OCI-LY1 (cell line): ENCODE measurements around the gene BCL2L13.

Experiments used
- H2AFZ ChIP-seq: fragments of 200-600 bp; sonication (generic), shearing (Covaris generic); 2 replicates; pipeline ENCODE4 v1.6.0; 2014; ENCODE audit warnings: antibody characterized with exemption, mild to moderate bottlenecking, low read length
- H3F3A ChIP-seq: fragments of 200-600 bp; sonication (generic), shearing (Covaris generic); 2 replicates; pipeline ENCODE4 v1.6.0; 2014; ENCODE audit warnings: mild to moderate bottlenecking, antibody characterized with exemption, low read length, moderate library complexity; ENCODE audit not compliant: insufficient read depth
- H3K27ac ChIP-seq: fragments of 200-600 bp; sonication (generic); 2 replicates; pipeline ENCODE4 v1.5.1; 2014; ENCODE audit warnings: low read length, mixed run types, mild to moderate bottlenecking, low read depth; ENCODE audit not compliant: poor library complexity, severe bottlenecking
- H3K27me3 ChIP-seq: fragments of 200-600 bp; sonication (generic); 2 replicates; pipeline ENCODE4 v1.6.0; 2014; ENCODE audit warnings: antibody characterized with exemption, mild to moderate bottlenecking, low read length, moderate library complexity; ENCODE audit not compliant: insufficient read depth
- H3K36me3 ChIP-seq: fragments of 200-600 bp; sonication (generic); 2 replicates; pipeline ENCODE4 v1.6.1; 2014; ENCODE audit warnings: mild to moderate bottlenecking, antibody characterized with exemption, low read length, moderate library complexity, mixed read lengths; ENCODE audit not compliant: insufficient read depth
- H3K4me1 ChIP-seq: fragments of 200-600 bp; sonication (generic); 2 replicates; pipeline ENCODE4 v1.5.1; 2014; ENCODE audit warnings: mild to moderate bottlenecking, low read length, moderate library complexity; ENCODE audit not compliant: insufficient read depth, severe bottlenecking
- H3K4me2 ChIP-seq: fragments of 200-600 bp; sonication (generic), shearing (Covaris generic); 2 replicates; pipeline ENCODE4 v1.6.1; 2014; ENCODE audit warnings: low read length
- H3K4me3 ChIP-seq: fragments of 200-600 bp; sonication (generic); 2 replicates; pipeline ENCODE4 v1.5.1; 2014; ENCODE audit warnings: low read length, low read depth, mild to moderate bottlenecking, mixed read lengths; ENCODE audit not compliant: poor library complexity, severe bottlenecking
- H3K79me2 ChIP-seq: fragments of 200-600 bp; shearing (Covaris generic); 2 replicates; pipeline ENCODE4 v1.6.1; 2016; ENCODE audit warnings: mixed run types, low read length, mixed read lengths; ENCODE audit not compliant: insufficient read depth
- H3K9ac ChIP-seq: fragments of 200-600 bp; sonication (generic), shearing (Covaris generic); 2 replicates; pipeline ENCODE4 v1.6.1; 2014; ENCODE audit warnings: mild to moderate bottlenecking, low read length, mixed read lengths
- H3K9me2 ChIP-seq: fragments of 200-600 bp; sonication (generic), shearing (Covaris generic); 2 replicates; pipeline ENCODE4 v1.6.1; 2014; ENCODE audit warnings: low read depth, mild to moderate bottlenecking, low read length, mixed read lengths
- H3K9me3 ChIP-seq: fragments of 200-600 bp; shearing (Covaris generic); 2 replicates; pipeline ENCODE4 v1.6.1; 2014; ENCODE audit warnings: low read length, mixed read lengths
- H4K20me1 ChIP-seq: fragments of 200-600 bp; sonication (generic), shearing (Covaris generic); 2 replicates; pipeline ENCODE4 v1.6.0; 2016; ENCODE audit warnings: mild to moderate bottlenecking, low read length; ENCODE audit not compliant: insufficient read depth
- EZH2 ChIP-seq: fragments of 200-600 bp; sonication (generic), shearing (Covaris generic); IDR thresholded peaks from 2 replicates; pipeline ENCODE4 v1.8.0; 2017; ENCODE audit warnings: borderline replicate concordance, mixed run types, mild to moderate bottlenecking, antibody characterized with exemption, low read length, moderate library complexity, mixed read lengths
- TF ChIP-seq, protein P1 (sequence below): fragments of 200-600 bp; sonication (generic), shearing (Covaris generic); IDR thresholded peaks from 2 replicates; pipeline ENCODE4 v1.5.1; 2017; ENCODE audit warnings: mild to moderate bottlenecking, antibody characterized with exemption, low read length, moderate library complexity, mixed read lengths

BCL2L13 gene

DNA sequence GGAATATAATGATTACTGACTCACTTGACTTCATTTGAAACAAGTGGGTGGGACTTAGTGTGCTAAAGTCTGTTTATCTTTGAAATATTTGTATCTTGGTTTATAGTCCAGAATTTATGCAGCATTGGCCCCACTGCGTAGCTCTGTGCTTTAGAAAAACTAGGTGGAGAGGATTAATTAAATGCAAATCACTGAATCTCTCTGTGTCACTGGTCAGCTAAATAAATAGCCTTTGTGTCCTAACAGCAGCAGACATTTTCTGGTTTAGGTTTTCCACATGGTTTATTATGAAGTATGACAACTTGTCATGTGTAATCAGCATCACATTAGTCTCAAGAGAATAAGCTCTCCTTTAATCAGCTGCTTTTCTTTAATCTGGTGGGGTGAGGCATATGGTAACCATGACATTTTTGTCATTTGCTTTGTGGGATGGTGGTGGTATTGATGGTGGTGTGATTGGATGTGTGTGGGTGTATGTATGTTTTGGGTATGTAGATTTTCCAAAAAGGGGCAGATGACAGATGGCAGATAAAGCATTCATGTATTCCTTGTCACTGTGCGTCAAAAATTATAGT is 33.9 kb downstream of the BCL2L13 start:
- Histone ChIP-seq H3K4me2 (no peak overlapping the region), H3K27ac (no peak overlapping the region)
- TF ChIP-seq EZH2 = no peak
- TF ChIP-seq, protein P1, sequence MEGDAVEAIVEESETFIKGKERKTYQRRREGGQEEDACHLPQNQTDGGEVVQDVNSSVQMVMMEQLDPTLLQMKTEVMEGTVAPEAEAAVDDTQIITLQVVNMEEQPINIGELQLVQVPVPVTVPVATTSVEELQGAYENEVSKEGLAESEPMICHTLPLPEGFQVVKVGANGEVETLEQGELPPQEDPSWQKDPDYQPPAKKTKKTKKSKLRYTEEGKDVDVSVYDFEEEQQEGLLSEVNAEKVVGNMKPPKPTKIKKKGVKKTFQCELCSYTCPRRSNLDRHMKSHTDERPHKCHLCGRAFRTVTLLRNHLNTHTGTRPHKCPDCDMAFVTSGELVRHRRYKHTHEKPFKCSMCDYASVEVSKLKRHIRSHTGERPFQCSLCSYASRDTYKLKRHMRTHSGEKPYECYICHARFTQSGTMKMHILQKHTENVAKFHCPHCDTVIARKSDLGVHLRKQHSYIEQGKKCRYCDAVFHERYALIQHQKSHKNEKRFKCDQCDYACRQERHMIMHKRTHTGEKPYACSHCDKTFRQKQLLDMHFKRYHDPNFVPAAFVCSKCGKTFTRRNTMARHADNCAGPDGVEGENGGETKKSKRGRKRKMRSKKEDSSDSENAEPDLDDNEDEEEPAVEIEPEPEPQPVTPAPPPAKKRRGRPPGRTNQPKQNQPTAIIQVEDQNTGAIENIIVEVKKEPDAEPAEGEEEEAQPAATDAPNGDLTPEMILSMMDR = no peak

DNA sequence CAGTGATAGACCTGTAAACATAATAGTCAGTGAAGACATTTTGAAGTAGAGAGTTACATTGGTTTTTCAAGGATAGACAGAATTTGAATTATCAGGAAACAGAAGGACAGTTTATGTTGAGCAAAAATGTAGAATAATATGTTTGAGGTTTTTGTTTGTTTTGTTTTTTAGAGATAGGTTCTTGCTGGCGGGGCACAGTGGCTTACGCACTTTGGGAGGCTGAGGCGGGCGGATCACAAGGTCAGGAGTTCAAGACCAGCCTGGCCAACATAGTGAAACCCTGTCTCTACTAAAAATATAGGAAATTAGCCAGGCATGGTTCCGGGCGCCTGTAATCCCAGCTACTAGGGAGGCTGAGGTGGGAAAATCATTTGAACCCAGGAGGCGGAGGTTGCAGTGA is 35.6 kb downstream of the BCL2L13 start:
- no peaks in the 10 kb centered on the region for H4K20me1 ChIP-seq
- no peak overlapping the region for H3K27ac ChIP-seq
- no peak overlapping the region for H3K4me3 ChIP-seq
- no peak overlapping the region for H3K4me2 ChIP-seq
- no peak overlapping the region for H2AFZ ChIP-seq
- H3K9me2 ChIP-seq = no peaks in the 10 kb centered on the region
- no peaks in the 10 kb centered on the region for H3K4me1 ChIP-seq
- peaks cover 23% of the 10 kb centered on the region for H3K36me3 ChIP-seq
- H3F3A ChIP-seq = no peaks in the 10 kb centered on the region
- no peaks in the 10 kb centered on the region for H3K9me3 ChIP-seq
- H3K27me3 ChIP-seq = no peaks in the 10 kb centered on the region
- no peak for TF ChIP-seq EZH2
- TF ChIP-seq, protein P1 = no peak
- 0 out of 2 replicates have a peak, but pooled peaks cover 9% of the 10 kb centered on the region for H3K79me2 ChIP-seq
- H3K9ac ChIP-seq = no peak overlapping the region

More for the DNA sequence above, 33.9 kb downstream of the BCL2L13 start:
- Histone ChIP-seq H3K4me3 (no peak overlapping the region), H3K9me3 (no peaks in the 10 kb centered on the region), H3K9me2 (no peaks in the 10 kb centered on the region), H3K9ac (no peak overlapping the region), H4K20me1 (no peaks in the 10 kb centered on the region), H3K79me2 (0 out of 2 replicates have a peak, but pooled peaks cover 9% of the 10 kb centered on the region), H3K27me3 (no peaks in the 10 kb centered on the region), H2AFZ (no peak overlapping the region), H3K36me3 (peaks cover 33% of the 10 kb centered on the region), H3F3A (no peaks in the 10 kb centered on the region), H3K4me1 (no peaks in the 10 kb centered on the region)

DNA sequence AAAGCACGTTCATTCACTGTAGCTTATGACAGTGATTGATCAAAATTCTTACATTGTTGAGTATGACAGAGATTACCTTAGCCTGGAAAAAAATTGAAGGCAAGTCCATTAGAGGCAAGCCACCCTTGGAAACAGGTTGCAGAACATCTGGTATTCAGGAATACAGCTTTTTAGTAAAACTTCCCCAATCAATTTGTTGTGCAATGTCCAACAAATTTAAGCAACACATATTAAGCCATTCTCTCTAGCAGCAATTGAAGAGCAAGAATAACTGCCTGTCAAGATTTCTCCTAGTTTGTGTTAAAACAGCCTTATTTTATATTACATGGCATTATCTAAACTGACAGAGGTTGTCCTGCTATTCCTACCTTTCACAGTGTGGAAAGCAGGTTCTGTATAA is 37.0 kb downstream of the BCL2L13 start:
- no peak overlapping the region for H3K4me2 ChIP-seq
- H3K9me2 ChIP-seq = no peaks in the 10 kb centered on the region
- H3K4me1 ChIP-seq = no peaks in the 10 kb centered on the region
- no peak overlapping the region for H3K4me3 ChIP-seq
- H4K20me1 ChIP-seq = no peaks in the 10 kb centered on the region
- peaks cover 10% of the 10 kb centered on the region for H3K36me3 ChIP-seq
- H3K9me3 ChIP-seq = no peaks in the 10 kb centered on the region
- H3K27ac ChIP-seq = no peak overlapping the region
- TF ChIP-seq EZH2 = no peak
- TF ChIP-seq, protein P1 = no peak
- no peak overlapping the region for H3K9ac ChIP-seq
- H2AFZ ChIP-seq = no peak overlapping the region
- H3K27me3 ChIP-seq = no peaks in the 10 kb centered on the region
- H3K79me2 ChIP-seq = 0 out of 2 replicates have a peak, but pooled peaks cover 9% of the 10 kb centered on the region
- no peaks in the 10 kb centered on the region for H3F3A ChIP-seq
